HG03565 (cell line): ENCODE data around the gene ERC2.
"Not testable (repeated sequence)": the region's sequence is repeated elsewhere in the genome, so short reads cannot be mapped to it uniquely, and the experiment has no call there.

ENCODE experiments used
- ATAC-seq: cut with Tn5 transposase; IDR thresholded peaks from one replicate; pipeline ENCODE4 v1.9.1; 2021; ENCODE audit warnings: mild to moderate bottlenecking, moderate library complexity; ENCODE audit not compliant: unreplicated experiment

Gene ERC2

GRCh38 chr3:55858727-55859126 lies 609.5 kb downstream of the ERC2 start:
- ATAC-seq = no peak

- no peak for ATAC-seq
These were observed 610.0 kb downstream of the ERC2 start for GRCh38 chr3:55858302-55858701.

GRCh38 chr3:55857633-55858032 lies 610.6 kb downstream of the ERC2 start:
- no peak for ATAC-seq

- no peak for ATAC-seq
These were observed 613.0 kb downstream of the ERC2 start for GRCh38 chr3:55855311-55855710.

GRCh38 chr3:55854494-55854893 lies 613.8 kb downstream of the ERC2 start:
- no peak for ATAC-seq

- ATAC-seq = no peak
These were observed 615.9 kb downstream of the ERC2 start for GRCh38 chr3:55852326-55852725.

GRCh38 chr3:55842204-55842603 lies 626.1 kb downstream of the ERC2 start:
- no peak for ATAC-seq

GRCh38 chr3:55831876-55832275 lies 636.4 kb downstream of the ERC2 start:
- ATAC-seq = not testable (repeated sequence)

GRCh38 chr3:55828712-55829111 lies 639.6 kb downstream of the ERC2 start:
- ATAC-seq = no peak

- no peak for ATAC-seq
These were observed 640.5 kb downstream of the ERC2 start for GRCh38 chr3:55827786-55828185.

- no peak for ATAC-seq
These were observed 641.4 kb downstream of the ERC2 start for GRCh38 chr3:55826731-55827496.

GRCh38 chr3:55826097-55826496 lies 642.2 kb downstream of the ERC2 start:
- no peak for ATAC-seq

- ATAC-seq = no peak
These were observed 643.9 kb downstream of the ERC2 start for GRCh38 chr3:55824406-55824805.

GRCh38 chr3:55823829-55824228 lies 644.4 kb downstream of the ERC2 start:
- ATAC-seq = no peak

- no peak for ATAC-seq
These were observed 645.3 kb downstream of the ERC2 start for GRCh38 chr3:55823001-55823400.

GRCh38 chr3:55819005-55819404 lies 649.3 kb downstream of the ERC2 start:
- no peak for ATAC-seq

GRCh38 chr3:55818485-55818884 lies 649.8 kb downstream of the ERC2 start:
- no peak for ATAC-seq

- ATAC-seq = no peak
These were observed 651.3 kb downstream of the ERC2 start for GRCh38 chr3:55816794-55817576.

GRCh38 chr3:55815262-55815661 lies 653.0 kb downstream of the ERC2 start:
- no peak for ATAC-seq

- no peak for ATAC-seq
These were observed 654.8 kb downstream of the ERC2 start for GRCh38 chr3:55813268-55814097.

- ATAC-seq = no peak
These were observed 655.8 kb downstream of the ERC2 start for GRCh38 chr3:55812394-55813013.
